ENCODE measurements around the gene DCAF4.
A peak's percentile ranks its signal among the peaks of the same experiment; 100 is the strongest.
"Not testable (repeated sequence)": the region's sequence is repeated elsewhere in the genome, so short reads cannot be mapped to it uniquely, and the experiment has no call there.

The DCAF4 gene

GRCh38 chr14:72952171-72952570 lies 25.9 kb downstream of the DCAF4 start:
- no peak for ATAC-seq (ENCODE audit: low read depth)

GRCh38 chr14:72956741-72957140 lies 30.5 kb downstream of the DCAF4 start:
- H3K9me3 ChIP-seq (ENCODE audit: severe bottlenecking); DNase-seq (ENCODE audit: low spot score); H3K27ac ChIP-seq (ENCODE audit: poor library complexity, severe bottlenecking); ATAC-seq (ENCODE audit: low read depth); H3K4me3 ChIP-seq (ENCODE audit: severe bottlenecking); H3K4me1 ChIP-seq (ENCODE audit: insufficient read depth, poor library complexity, severe bottlenecking); H3K27me3 ChIP-seq (ENCODE audit: insufficient read depth, poor library complexity, severe bottlenecking): not testable (repeated sequence)
- peaks cover 14% of the 10 kb centered on the region; the same call in 1 of the 2 replicates for H3K36me3 ChIP-seq (ENCODE audit: low read depth)

More at GRCh38 chr14:72952171-72952570, 25.9 kb downstream of the DCAF4 start:
- Histone ChIP-seq H3K36me3 (ENCODE audit: low read depth) (peaks cover 28% of the 10 kb centered on the region), H3K4me3 (ENCODE audit: severe bottlenecking) (no peak overlapping the region), H3K4me1 (ENCODE audit: insufficient read depth, poor library complexity, severe bottlenecking) (no peaks in the 10 kb centered on the region), H3K27me3 (ENCODE audit: insufficient read depth, poor library complexity, severe bottlenecking) (no peaks in the 10 kb centered on the region), H3K27ac (ENCODE audit: poor library complexity, severe bottlenecking) (no peak overlapping the region), H3K9me3 (ENCODE audit: severe bottlenecking) (no peaks in the 10 kb centered on the region)
- no peak for TF ChIP-seq CTCF (IDR thresholded peaks at IDR 0.05; ENCODE audit: poor library complexity, severe bottlenecking)
- no peak for DNase-seq (ENCODE audit: low spot score)

GRCh38 chr14:72957213-72957612 lies 30.9 kb downstream of the DCAF4 start:
- H3K9me3 ChIP-seq (ENCODE audit: severe bottlenecking) = no peaks in the 10 kb centered on the region
- no peak for TF ChIP-seq CTCF (IDR thresholded peaks at IDR 0.05; ENCODE audit: poor library complexity, severe bottlenecking)
- no peak overlapping the region for H3K4me3 ChIP-seq (ENCODE audit: severe bottlenecking)
- no peaks in the 10 kb centered on the region for H3K27me3 ChIP-seq (ENCODE audit: insufficient read depth, poor library complexity, severe bottlenecking)
- no peak overlapping the region for H3K27ac ChIP-seq (ENCODE audit: poor library complexity, severe bottlenecking)
- no peak for ATAC-seq (ENCODE audit: low read depth)
- peaks cover 12% of the 10 kb centered on the region for H3K4me1 ChIP-seq (ENCODE audit: insufficient read depth, poor library complexity, severe bottlenecking)
- DNase-seq (ENCODE audit: low spot score) = no peak
- H3K36me3 ChIP-seq (ENCODE audit: low read depth) = peaks cover 14% of the 10 kb centered on the region; the same call in 1 of the 2 replicates

GRCh38 chr14:72958548-72958947 lies 32.3 kb downstream of the DCAF4 start:
- Histone ChIP-seq H3K27ac (ENCODE audit: poor library complexity, severe bottlenecking) (no peak overlapping the region), H3K4me1 (ENCODE audit: insufficient read depth, poor library complexity, severe bottlenecking) (peaks cover 22% of the 10 kb centered on the region), H3K4me3 (ENCODE audit: severe bottlenecking) (no peak overlapping the region), H3K27me3 (ENCODE audit: insufficient read depth, poor library complexity, severe bottlenecking) (no peaks in the 10 kb centered on the region), H3K9me3 (ENCODE audit: severe bottlenecking) (no peaks in the 10 kb centered on the region), H3K36me3 (ENCODE audit: low read depth) (peaks cover 9% of the 10 kb centered on the region; the same call in 1 of the 2 replicates)
- ATAC-seq (ENCODE audit: low read depth) (no peak), DNase-seq (ENCODE audit: low spot score) (no peak)
- no peak for TF ChIP-seq CTCF (IDR thresholded peaks at IDR 0.05; ENCODE audit: poor library complexity, severe bottlenecking)

GRCh38 chr14:72961016-72961415 lies 34.8 kb downstream of the DCAF4 start:
- not testable (repeated sequence) for H3K9me3 ChIP-seq (ENCODE audit: severe bottlenecking); ATAC-seq (ENCODE audit: low read depth); DNase-seq (ENCODE audit: low spot score); H3K4me3 ChIP-seq (ENCODE audit: severe bottlenecking); H3K27me3 ChIP-seq (ENCODE audit: insufficient read depth, poor library complexity, severe bottlenecking); H3K36me3 ChIP-seq (ENCODE audit: low read depth)
- Histone ChIP-seq H3K27ac (ENCODE audit: poor library complexity, severe bottlenecking) (peak overlapping the region; percentile 88), H3K4me1 (ENCODE audit: insufficient read depth, poor library complexity, severe bottlenecking) (peaks cover 29% of the 10 kb centered on the region)

GRCh38 chr14:72961579-72962335 lies 35.5 kb downstream of the DCAF4 start:
- H3K4me3 ChIP-seq (ENCODE audit: severe bottlenecking) = no peak overlapping the region
- peaks cover 29% of the 10 kb centered on the region for H3K4me1 ChIP-seq (ENCODE audit: insufficient read depth, poor library complexity, severe bottlenecking)
- peak overlapping the region; percentile 88 for H3K27ac ChIP-seq (ENCODE audit: poor library complexity, severe bottlenecking)
- H3K9me3 ChIP-seq (ENCODE audit: severe bottlenecking) = no peaks in the 10 kb centered on the region
- ATAC-seq (ENCODE audit: low read depth) = peak; percentile 90
- no peaks in the 10 kb centered on the region for H3K27me3 ChIP-seq (ENCODE audit: insufficient read depth, poor library complexity, severe bottlenecking)
- TF ChIP-seq CTCF (IDR thresholded peaks at IDR 0.05; ENCODE audit: poor library complexity, severe bottlenecking) = no peak
- DNase-seq (ENCODE audit: low spot score) = peak; percentile 94
- 0 out of 2 replicates have a peak, but pooled peaks cover under 1% of the 10 kb centered on the region for H3K36me3 ChIP-seq (ENCODE audit: low read depth)

GRCh38 chr14:72962336-72962754 lies 36.1 kb downstream of the DCAF4 start:
- peaks cover 29% of the 10 kb centered on the region for H3K4me1 ChIP-seq (ENCODE audit: insufficient read depth, poor library complexity, severe bottlenecking)
- not testable (repeated sequence) for H3K9me3 ChIP-seq (ENCODE audit: severe bottlenecking); ATAC-seq (ENCODE audit: low read depth); H3K4me3 ChIP-seq (ENCODE audit: severe bottlenecking); H3K36me3 ChIP-seq (ENCODE audit: low read depth); H3K27me3 ChIP-seq (ENCODE audit: insufficient read depth, poor library complexity, severe bottlenecking)
- DNase-seq (ENCODE audit: low spot score) = peak; percentile 81
- H3K27ac ChIP-seq (ENCODE audit: poor library complexity, severe bottlenecking) = peak overlapping the region; percentile 88

All from RWPE2 (cell line).